H7 (cell line): ENCODE data around the gene TCF7. TPM values are rescaled to one million over a fixed set of nuclear protein-coding genes. Genes with fewer than 3 reads are reported as not detected.

Source experiments
- DNase-seq: peaks from one replicate; pipeline ENCODE4 v3.0.0; 2012
- H3K27me3 ChIP-seq: 2 replicates; pipeline ENCODE4 v1.6.0; 2011; ENCODE audit warnings: mild to moderate bottlenecking, low read length; ENCODE audit not compliant: control insufficient read depth, insufficient read depth
- H3K36me3 ChIP-seq: replicated peaks from 2 replicates; pipeline ENCODE4 v1.5.1; 2011; ENCODE audit warnings: low read length; ENCODE audit not compliant: control insufficient read depth, insufficient read depth
- H3K4me3 ChIP-seq: 2 replicates; pipeline ENCODE4 v1.5.1; 2011; ENCODE audit warnings: low read depth, mild to moderate bottlenecking, control low read depth, low read length, moderate library complexity; ENCODE audit not compliant: insufficient read depth
- total RNA-seq: library from RNA; depleted of rRNA; stranded (reverse); fragments of >200 nt; shearing (Covaris generic); gene quantifications from 2 replicates; pipeline ENCODE4 v1.2.3, GENCODE V29; 2014

The TCF7 gene
- total RNA-seq, 1 experiment from 2014 or later = 2.4 TPM

- Histone ChIP-seq H3K36me3 (no peaks in the 10 kb centered on the region), H3K4me3 (no peak overlapping the region), H3K27me3 (no peaks in the 10 kb centered on the region)
- no peak for DNase-seq
Measured at GRCh38 chr5:134084570-134084969, 29.9 kb upstream of the TCF7 start.

DNA sequence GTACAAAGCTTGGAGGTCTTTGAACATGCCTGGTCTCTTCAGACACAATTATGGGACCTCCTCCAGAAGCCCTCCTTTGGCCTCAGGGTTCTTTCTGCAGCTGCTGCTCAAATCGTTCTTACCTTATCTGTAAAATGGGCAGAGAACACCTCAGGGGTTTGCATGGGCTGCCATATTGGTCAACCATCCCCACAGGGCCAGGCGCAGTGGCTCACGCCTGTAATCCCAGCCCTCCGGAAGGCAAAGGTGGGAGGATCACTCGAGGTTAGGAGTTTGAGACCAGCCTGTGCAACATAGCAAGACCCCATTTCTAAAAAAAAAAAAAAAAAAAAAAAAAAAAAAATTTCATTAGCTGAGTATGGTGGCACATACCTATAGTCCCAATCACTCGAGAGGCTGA is 29.1 kb upstream of the TCF7 start:
- Histone ChIP-seq H3K4me3 (no peak overlapping the region), H3K36me3 (no peaks in the 10 kb centered on the region), H3K27me3 (no peaks in the 10 kb centered on the region)
- no peak for DNase-seq

DNA sequence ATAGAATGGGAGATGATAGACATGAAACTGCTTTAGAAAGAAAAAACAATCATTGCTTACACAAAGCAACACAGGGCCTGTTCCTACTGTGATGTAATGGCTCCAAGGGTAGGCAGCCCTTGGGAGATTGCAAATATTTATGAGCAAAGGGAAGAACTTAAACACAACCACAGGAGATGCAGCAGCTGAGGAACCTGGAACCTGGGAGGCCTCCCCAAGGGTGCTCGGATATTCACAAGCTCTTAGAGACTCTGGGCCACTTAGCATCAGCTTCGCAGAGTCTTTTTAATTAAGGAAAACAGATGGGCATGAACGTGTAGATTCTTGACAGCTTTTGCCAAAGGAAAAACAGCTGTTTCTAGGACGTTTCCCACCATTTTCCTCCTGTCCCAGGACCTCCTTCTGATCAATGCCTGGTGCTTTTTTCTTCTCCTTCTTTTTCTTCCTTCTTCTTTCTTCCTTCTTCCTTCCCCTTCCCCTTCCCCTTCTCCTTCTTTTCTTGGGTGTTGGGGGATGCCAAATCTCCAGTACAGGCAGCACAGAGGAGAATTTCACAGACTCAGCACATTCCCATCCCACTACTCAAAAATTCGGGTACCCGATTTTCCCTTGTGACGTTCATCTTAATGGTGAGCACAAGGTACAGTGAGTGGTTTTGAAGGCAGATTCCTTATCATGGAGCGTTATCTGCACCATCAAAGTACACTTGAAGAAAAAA is 28.1 kb upstream of the TCF7 start:
- Histone ChIP-seq H3K36me3 (no peaks in the 10 kb centered on the region), H3K4me3 (no peak overlapping the region), H3K27me3 (no peaks in the 10 kb centered on the region)
- no peak for DNase-seq

DNA sequence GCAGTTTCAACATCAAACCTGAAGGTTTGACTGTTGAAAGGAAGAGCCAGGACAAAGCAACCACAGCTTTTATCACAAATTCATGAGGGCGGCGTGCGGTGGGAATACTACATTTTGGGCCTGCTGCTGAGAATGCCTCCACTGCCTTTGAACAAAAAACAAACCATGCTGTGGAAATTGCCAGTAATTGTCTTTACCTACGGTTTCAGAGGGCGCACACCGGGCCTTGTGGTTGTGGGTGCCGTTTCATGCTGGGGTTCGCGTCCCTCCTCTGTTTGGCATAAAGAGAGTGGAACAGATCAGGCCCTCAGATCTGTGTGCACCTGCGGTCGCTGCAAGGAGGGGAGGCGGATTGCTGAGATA is 27.6 kb upstream of the TCF7 start:
- DNase-seq = no peak
- no peaks in the 10 kb centered on the region for H3K27me3 ChIP-seq

DNA sequence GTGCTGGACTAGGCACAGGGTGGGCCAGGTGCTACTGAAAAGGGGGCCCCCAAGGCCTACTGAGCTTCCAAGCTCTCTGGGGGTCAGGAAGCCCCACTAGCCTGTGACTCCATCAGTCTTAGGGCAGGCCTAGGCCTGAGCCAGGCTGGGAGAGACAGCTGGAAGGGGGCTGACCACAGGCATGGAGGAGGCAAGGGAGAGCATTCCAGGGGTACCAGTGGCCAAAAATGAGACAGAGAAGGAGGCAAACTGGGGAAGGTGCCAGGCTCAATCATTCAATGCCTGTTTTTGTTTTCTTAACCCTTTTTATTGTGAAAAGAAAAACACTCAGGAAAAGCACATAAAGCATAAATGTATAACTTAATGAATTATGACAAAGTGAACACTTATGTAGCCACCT is 26.2 kb upstream of the TCF7 start:
- DNase-seq = no peak
- no peaks in the 10 kb centered on the region for H3K27me3 ChIP-seq
- no peaks in the 10 kb centered on the region for H3K36me3 ChIP-seq
- H3K4me3 ChIP-seq = no peak overlapping the region

More for the DNA sequence above, 27.6 kb upstream of the TCF7 start:
- Histone ChIP-seq H3K36me3 (no peaks in the 10 kb centered on the region), H3K4me3 (no peak overlapping the region)

- Histone ChIP-seq H3K27me3 (no peaks in the 10 kb centered on the region), H3K36me3 (no peaks in the 10 kb centered on the region), H3K4me3 (no peak overlapping the region)
- no peak for DNase-seq
Measured at GRCh38 chr5:134088994-134089560, 25.4 kb upstream of the TCF7 start.

GRCh38 chr5:134090522-134090921 is 24.0 kb upstream of the TCF7 start:
- no peak for DNase-seq
- Histone ChIP-seq H3K4me3 (no peak overlapping the region), H3K36me3 (no peaks in the 10 kb centered on the region), H3K27me3 (no peaks in the 10 kb centered on the region)

GRCh38 chr5:134091626-134092121 is 22.8 kb upstream of the TCF7 start:
- Histone ChIP-seq H3K36me3 (no peaks in the 10 kb centered on the region), H3K27me3 (no peaks in the 10 kb centered on the region), H3K4me3 (no peak overlapping the region)
- no peak for DNase-seq

- Histone ChIP-seq H3K27me3 (no peaks in the 10 kb centered on the region), H3K36me3 (no peaks in the 10 kb centered on the region), H3K4me3 (no peak overlapping the region)
- no peak for DNase-seq
Measured at GRCh38 chr5:134092875-134093274, 21.6 kb upstream of the TCF7 start.

GRCh38 chr5:134093351-134093750 is 21.1 kb upstream of the TCF7 start:
- Histone ChIP-seq H3K36me3 (no peaks in the 10 kb centered on the region), H3K27me3 (no peaks in the 10 kb centered on the region), H3K4me3 (no peak overlapping the region)
- no peak for DNase-seq

GRCh38 chr5:134095293-134095692 is 19.2 kb upstream of the TCF7 start:
- Histone ChIP-seq H3K27me3 (peaks cover 6% of the 10 kb centered on the region), H3K36me3 (no peaks in the 10 kb centered on the region), H3K4me3 (no peak overlapping the region)
- DNase-seq = no peak

GRCh38 chr5:134095887-134096589 is 18.4 kb upstream of the TCF7 start:
- Histone ChIP-seq H3K27me3 (peaks cover 8% of the 10 kb centered on the region), H3K4me3 (no peak overlapping the region), H3K36me3 (no peaks in the 10 kb centered on the region)
- no peak for DNase-seq

GRCh38 chr5:134097211-134097749 is 17.2 kb upstream of the TCF7 start:
- peaks cover 10% of the 10 kb centered on the region for H3K27me3 ChIP-seq
- H3K36me3 ChIP-seq = no peaks in the 10 kb centered on the region
- H3K4me3 ChIP-seq = no peak overlapping the region
- no peak for DNase-seq

GRCh38 chr5:134098690-134099089 is 15.8 kb upstream of the TCF7 start:
- no peaks in the 10 kb centered on the region for H3K36me3 ChIP-seq
- H3K27me3 ChIP-seq = peaks cover 10% of the 10 kb centered on the region
- no peak for DNase-seq
- no peak overlapping the region for H3K4me3 ChIP-seq
